Memory B cell (primary cell): ENCODE data around the gene NUP93.

Source experiments
- ATAC-seq: fragments of 150-1000 bp; cut with Tn5 transposase; 2 replicates; pipeline ENCODE4 v1.10.0; 2021; ENCODE audit warnings: low read depth, mild to moderate bottlenecking, moderate library complexity
- DNase-seq, 2 donors: peaks; one replicate each; pipeline ENCODE4 v3.0.0; 2022; ENCODE audit warnings: low spot score in 2 of 2
- H3K27ac Mint-ChIP-seq: one replicate; pipeline ENCODE4 v1.8.0; 2022; ENCODE audit warnings: mild to moderate bottlenecking, moderate library complexity, mixed read lengths
- H3K27me3 Mint-ChIP-seq: one replicate; pipeline ENCODE4 v1.8.0; 2022; ENCODE audit warnings: mixed read lengths
- H3K36me3 Mint-ChIP-seq: one replicate; pipeline ENCODE4 v1.8.0; 2022; ENCODE audit warnings: mild to moderate bottlenecking, mixed read lengths
- H3K4me1 Mint-ChIP-seq: one replicate; pipeline ENCODE4 v1.8.0; 2022; ENCODE audit warnings: mixed read lengths
- H3K4me3 Mint-ChIP-seq: one replicate; pipeline ENCODE4 v1.8.0; 2022; ENCODE audit warnings: mild to moderate bottlenecking, moderate library complexity, mixed read lengths
- H3K9me3 Mint-ChIP-seq: one replicate; pipeline ENCODE4 v1.8.0; 2022; ENCODE audit warnings: mixed read lengths

The NUP93 gene

GRCh38 chr16:56841233-56841632 is 111.3 kb downstream of the NUP93 start:
- ATAC-seq (no peak), DNase-seq (no peak)
- Mint-ChIP-seq H3K4me1 (no peaks in the 10 kb centered on the region), H3K4me3 (no peak overlapping the region), H3K27ac (no peak overlapping the region), H3K27me3 (no peaks in the 10 kb centered on the region), H3K9me3 (no peaks in the 10 kb centered on the region), H3K36me3 (peaks cover 25% of the 10 kb centered on the region)

- H3K36me3 Mint-ChIP-seq = peaks cover 25% of the 10 kb centered on the region
- ATAC-seq = no peak
These were observed 111.7 kb downstream of the NUP93 start for GRCh38 chr16:56841659-56842058.

GRCh38 chr16:56842133-56842532 is 112.2 kb downstream of the NUP93 start:
- Mint-ChIP-seq H3K27me3 (no peaks in the 10 kb centered on the region), H3K4me1 (peaks cover 3% of the 10 kb centered on the region), H3K36me3 (peaks cover 25% of the 10 kb centered on the region), H3K4me3 (no peak overlapping the region), H3K9me3 (no peaks in the 10 kb centered on the region), H3K27ac (no peak overlapping the region)
- no peak for DNase-seq
- ATAC-seq = no peak

More at GRCh38 chr16:56841659-56842058, 111.7 kb downstream of the NUP93 start:
- H3K9me3 Mint-ChIP-seq = no peaks in the 10 kb centered on the region
- no peak for DNase-seq
- H3K4me3 Mint-ChIP-seq = no peak overlapping the region
- H3K4me1 Mint-ChIP-seq = no peaks in the 10 kb centered on the region
- no peaks in the 10 kb centered on the region for H3K27me3 Mint-ChIP-seq
- no peak overlapping the region for H3K27ac Mint-ChIP-seq

- Mint-ChIP-seq H3K4me1 (peaks cover 12% of the 10 kb centered on the region), H3K4me3 (no peak overlapping the region), H3K36me3 (peaks cover 25% of the 10 kb centered on the region), H3K27ac (peak overlapping the region; percentile 76), H3K9me3 (no peaks in the 10 kb centered on the region), H3K27me3 (no peaks in the 10 kb centered on the region)
- ATAC-seq (no peak), DNase-seq (no peak)
These were observed 114.1 kb downstream of the NUP93 start for GRCh38 chr16:56844056-56844455.

- H3K9me3 Mint-ChIP-seq = no peaks in the 10 kb centered on the region
- H3K27ac Mint-ChIP-seq = peak overlapping the region; percentile 90
- H3K4me3 Mint-ChIP-seq = peak overlapping the region; percentile 21
- peaks cover 15% of the 10 kb centered on the region for H3K4me1 Mint-ChIP-seq
- ATAC-seq (peak; percentile 93), DNase-seq (no peak)
- peaks cover 9% of the 10 kb centered on the region for H3K36me3 Mint-ChIP-seq
- no peaks in the 10 kb centered on the region for H3K27me3 Mint-ChIP-seq
These were observed 117.4 kb downstream of the NUP93 start for GRCh38 chr16:56847173-56847910.

GRCh38 chr16:56848029-56848936 is 118.4 kb downstream of the NUP93 start:
- ATAC-seq = no peak
- Mint-ChIP-seq H3K4me3 (no peak overlapping the region), H3K36me3 (peaks cover 7% of the 10 kb centered on the region), H3K9me3 (no peaks in the 10 kb centered on the region), H3K27me3 (no peaks in the 10 kb centered on the region), H3K4me1 (peaks cover 15% of the 10 kb centered on the region), H3K27ac (peak overlapping the region; percentile 90)
- no peak for DNase-seq

- no peak overlapping the region for H3K27ac Mint-ChIP-seq
- H3K9me3 Mint-ChIP-seq = no peaks in the 10 kb centered on the region
- DNase-seq (no peak), ATAC-seq (no peak)
- H3K4me1 Mint-ChIP-seq = peaks cover 15% of the 10 kb centered on the region
- H3K36me3 Mint-ChIP-seq = peaks cover 1% of the 10 kb centered on the region
- no peak overlapping the region for H3K4me3 Mint-ChIP-seq
- H3K27me3 Mint-ChIP-seq = no peaks in the 10 kb centered on the region
These were observed 119.2 kb downstream of the NUP93 start for GRCh38 chr16:56848955-56849689.

- H3K27me3 Mint-ChIP-seq = no peaks in the 10 kb centered on the region
- no peak for DNase-seq
- no peak overlapping the region for H3K27ac Mint-ChIP-seq
- H3K4me1 Mint-ChIP-seq = peaks cover 15% of the 10 kb centered on the region
- no peak overlapping the region for H3K4me3 Mint-ChIP-seq
- ATAC-seq = no peak
- H3K36me3 Mint-ChIP-seq = no peaks in the 10 kb centered on the region
- H3K9me3 Mint-ChIP-seq = no peaks in the 10 kb centered on the region
These were observed 120.1 kb downstream of the NUP93 start for GRCh38 chr16:56849690-56850680.

GRCh38 chr16:56851671-56852400 is 121.9 kb downstream of the NUP93 start:
- ATAC-seq (no peak), DNase-seq (no peak)
- H3K9me3 Mint-ChIP-seq = no peaks in the 10 kb centered on the region
- H3K27me3 Mint-ChIP-seq = no peaks in the 10 kb centered on the region
- no peak overlapping the region for H3K27ac Mint-ChIP-seq
- H3K36me3 Mint-ChIP-seq = no peaks in the 10 kb centered on the region
- H3K4me3 Mint-ChIP-seq = no peak overlapping the region
- H3K4me1 Mint-ChIP-seq = peaks cover 13% of the 10 kb centered on the region

GRCh38 chr16:56852401-56852730 is 122.4 kb downstream of the NUP93 start:
- Mint-ChIP-seq H3K4me3 (no peak overlapping the region), H3K27me3 (no peaks in the 10 kb centered on the region), H3K4me1 (peaks cover 10% of the 10 kb centered on the region), H3K36me3 (no peaks in the 10 kb centered on the region), H3K9me3 (no peaks in the 10 kb centered on the region), H3K27ac (no peak overlapping the region)
- ATAC-seq = no peak
- no peak for DNase-seq

GRCh38 chr16:56852968-56853367 is 123.0 kb downstream of the NUP93 start:
- Mint-ChIP-seq H3K4me3 (no peak overlapping the region), H3K27ac (no peak overlapping the region), H3K27me3 (no peaks in the 10 kb centered on the region), H3K4me1 (peaks cover 4% of the 10 kb centered on the region), H3K9me3 (no peaks in the 10 kb centered on the region), H3K36me3 (no peaks in the 10 kb centered on the region)
- ATAC-seq = no peak
- DNase-seq = no peak

- ATAC-seq (no peak), DNase-seq (no peak)
- H3K9me3 Mint-ChIP-seq = no peaks in the 10 kb centered on the region
- H3K27me3 Mint-ChIP-seq = no peaks in the 10 kb centered on the region
- H3K4me1 Mint-ChIP-seq = peaks cover 11% of the 10 kb centered on the region
- no peak overlapping the region for H3K4me3 Mint-ChIP-seq
- H3K36me3 Mint-ChIP-seq = no peaks in the 10 kb centered on the region
- H3K27ac Mint-ChIP-seq = no peak overlapping the region
These were observed 125.3 kb downstream of the NUP93 start for GRCh38 chr16:56855201-56855600.

- Mint-ChIP-seq H3K9me3 (no peaks in the 10 kb centered on the region), H3K27ac (no peak overlapping the region), H3K4me3 (no peak overlapping the region), H3K4me1 (peaks cover 14% of the 10 kb centered on the region), H3K36me3 (no peaks in the 10 kb centered on the region), H3K27me3 (no peaks in the 10 kb centered on the region)
- no peak for DNase-seq
- ATAC-seq = no peak
These were observed 126.0 kb downstream of the NUP93 start for GRCh38 chr16:56855946-56856345.
